Memory B cell (primary cell): ENCODE data around the gene SELL.
"Not testable (repeated sequence)": the region's sequence is repeated elsewhere in the genome, so short reads cannot be mapped to it uniquely, and the experiment has no call there.

Source experiments
- ATAC-seq: fragments of 150-1000 bp; cut with Tn5 transposase; 2 replicates; pipeline ENCODE4 v1.10.0; 2021; ENCODE audit warnings: low read depth, mild to moderate bottlenecking, moderate library complexity
- DNase-seq, 2 donors: peaks; one replicate each; pipeline ENCODE4 v3.0.0; 2022; ENCODE audit warnings: low spot score in 2 of 2
- H3K27ac Mint-ChIP-seq: one replicate; pipeline ENCODE4 v1.8.0; 2022; ENCODE audit warnings: mild to moderate bottlenecking, moderate library complexity, mixed read lengths
- H3K27me3 Mint-ChIP-seq: one replicate; pipeline ENCODE4 v1.8.0; 2022; ENCODE audit warnings: mixed read lengths
- H3K36me3 Mint-ChIP-seq: one replicate; pipeline ENCODE4 v1.8.0; 2022; ENCODE audit warnings: mild to moderate bottlenecking, mixed read lengths
- H3K4me1 Mint-ChIP-seq: one replicate; pipeline ENCODE4 v1.8.0; 2022; ENCODE audit warnings: mixed read lengths
- H3K4me3 Mint-ChIP-seq: one replicate; pipeline ENCODE4 v1.8.0; 2022; ENCODE audit warnings: mild to moderate bottlenecking, moderate library complexity, mixed read lengths
- H3K9me3 Mint-ChIP-seq: one replicate; pipeline ENCODE4 v1.8.0; 2022; ENCODE audit warnings: mixed read lengths

SELL gene

DNA sequence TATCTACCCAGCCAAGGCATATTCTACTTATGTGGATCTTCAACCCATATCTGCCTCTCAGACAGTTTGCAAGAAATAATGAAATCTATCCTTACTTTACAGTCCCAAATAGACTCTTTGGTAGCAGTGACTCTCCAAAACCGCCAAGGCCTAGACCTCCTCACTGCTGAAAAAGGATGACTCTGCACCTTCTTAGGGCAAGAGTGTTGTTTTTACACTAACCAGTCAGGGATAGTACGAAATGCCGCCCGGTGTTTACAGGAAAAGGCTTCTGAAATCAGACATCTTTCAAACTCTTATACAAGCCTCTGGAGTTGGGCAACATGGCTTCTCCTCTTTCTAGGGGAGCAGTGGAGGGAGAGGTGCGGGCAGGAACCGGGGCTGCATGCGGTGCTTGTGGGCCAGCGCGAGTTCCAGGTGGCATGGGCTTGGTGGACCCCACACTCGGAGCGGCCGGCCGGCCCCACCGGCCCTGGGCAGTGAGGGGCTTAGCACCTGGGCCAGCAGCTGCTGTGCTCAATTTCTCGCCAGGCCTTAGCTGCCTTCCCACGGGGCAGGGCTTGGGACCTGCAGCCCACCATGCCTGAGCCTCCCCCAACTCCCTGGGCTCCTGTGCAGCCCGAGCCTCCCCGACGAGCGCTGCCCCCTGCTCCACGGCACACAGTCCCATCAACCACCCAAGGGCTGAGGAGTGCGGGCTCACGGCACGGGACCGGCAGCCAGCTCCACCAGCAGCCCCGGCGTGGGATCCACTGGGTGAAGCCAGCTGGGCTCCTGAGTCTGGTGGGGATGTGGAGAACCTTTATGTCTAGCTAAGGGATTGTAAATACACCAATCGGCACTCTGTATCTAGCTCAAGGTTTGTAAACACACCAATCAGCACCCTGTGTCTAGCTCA, 43.5 kb downstream of the SELL start:
- H3K4me3 Mint-ChIP-seq, H3K36me3 Mint-ChIP-seq, DNase-seq, ATAC-seq, H3K9me3 Mint-ChIP-seq, H3K27me3 Mint-ChIP-seq: not testable (repeated sequence)
- Mint-ChIP-seq H3K4me1 (peaks cover 37% of the 10 kb centered on the region), H3K27ac (peak overlapping the region; percentile 54)

DNA sequence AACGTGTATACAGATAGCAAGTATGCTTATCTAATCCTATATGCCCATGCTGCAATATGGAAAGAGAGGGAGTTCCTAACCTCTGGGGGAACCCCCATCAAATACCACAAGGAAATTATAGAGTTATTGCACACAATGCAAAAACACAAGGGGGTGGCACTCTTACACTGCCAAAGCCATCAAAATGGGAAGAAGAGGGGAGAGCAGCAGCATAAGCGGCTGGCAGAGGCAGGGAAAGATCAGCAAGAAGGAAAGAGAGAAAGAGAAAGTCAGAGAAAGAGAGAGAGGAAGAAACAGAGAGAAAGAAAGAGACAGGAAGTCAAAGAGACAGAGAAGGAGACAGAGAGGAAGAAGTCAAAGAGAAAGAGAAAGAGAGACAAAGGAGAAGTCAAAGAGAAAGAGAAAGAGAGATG, 44.2 kb downstream of the SELL start:
- peak; percentile 84 for ATAC-seq
- Mint-ChIP-seq H3K27ac (peak overlapping the region; percentile 54), H3K4me1 (peaks cover 35% of the 10 kb centered on the region)

DNA sequence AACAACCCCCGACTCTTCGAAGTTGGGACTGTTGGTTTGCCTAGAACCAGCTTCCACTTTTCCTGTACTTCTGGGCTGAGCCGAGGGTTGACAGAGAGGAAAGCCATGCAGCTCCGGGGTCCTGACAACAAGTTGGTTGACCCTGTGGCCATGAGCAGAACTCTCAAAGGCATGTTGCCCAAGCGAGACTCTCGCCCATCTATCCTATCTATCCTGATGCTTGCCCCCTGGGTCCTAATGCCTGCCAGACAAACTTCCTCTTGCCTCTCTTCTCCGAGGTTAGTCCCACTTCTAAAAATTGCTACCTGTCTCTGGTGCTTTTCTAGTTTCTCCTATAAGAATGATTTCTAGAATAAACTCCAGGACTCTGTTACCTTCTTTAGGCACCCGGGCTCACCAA, 48.7 kb downstream of the SELL start:
- peaks cover 38% of the 10 kb centered on the region for H3K4me1 Mint-ChIP-seq
- not testable (repeated sequence) for H3K9me3 Mint-ChIP-seq, H3K27me3 Mint-ChIP-seq, H3K36me3 Mint-ChIP-seq, ATAC-seq, H3K4me3 Mint-ChIP-seq, DNase-seq, H3K27ac Mint-ChIP-seq

More for the DNA sequence above, 44.2 kb downstream of the SELL start:
- not testable (repeated sequence) for H3K9me3 Mint-ChIP-seq, DNase-seq, H3K27me3 Mint-ChIP-seq, H3K36me3 Mint-ChIP-seq
- peak overlapping the region; percentile 78 for H3K4me3 Mint-ChIP-seq

DNA sequence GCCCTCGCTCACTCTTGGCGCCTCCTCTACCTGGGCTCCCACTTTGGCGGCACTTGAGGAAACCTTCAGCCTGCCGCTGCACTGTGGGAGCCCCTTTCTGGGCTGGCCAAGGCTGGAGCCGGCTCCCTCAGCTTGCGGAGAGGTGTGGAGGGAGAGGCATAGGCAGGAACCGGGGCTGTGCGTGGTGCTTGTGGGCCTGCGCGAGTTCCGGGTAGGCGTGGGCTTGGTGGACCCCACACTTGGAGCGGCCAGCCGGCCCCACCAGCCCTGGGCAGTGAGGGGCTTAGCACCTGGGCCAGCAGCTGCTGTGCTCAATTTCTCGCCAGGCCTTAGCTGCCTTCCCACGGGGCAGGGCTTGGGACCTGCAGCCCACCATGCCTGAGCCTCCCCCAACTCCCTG, 50.4 kb downstream of the SELL start:
- not testable (repeated sequence) for H3K27me3 Mint-ChIP-seq, H3K27ac Mint-ChIP-seq, ATAC-seq, H3K9me3 Mint-ChIP-seq, H3K36me3 Mint-ChIP-seq, DNase-seq, H3K4me3 Mint-ChIP-seq
- peaks cover 33% of the 10 kb centered on the region for H3K4me1 Mint-ChIP-seq

DNA sequence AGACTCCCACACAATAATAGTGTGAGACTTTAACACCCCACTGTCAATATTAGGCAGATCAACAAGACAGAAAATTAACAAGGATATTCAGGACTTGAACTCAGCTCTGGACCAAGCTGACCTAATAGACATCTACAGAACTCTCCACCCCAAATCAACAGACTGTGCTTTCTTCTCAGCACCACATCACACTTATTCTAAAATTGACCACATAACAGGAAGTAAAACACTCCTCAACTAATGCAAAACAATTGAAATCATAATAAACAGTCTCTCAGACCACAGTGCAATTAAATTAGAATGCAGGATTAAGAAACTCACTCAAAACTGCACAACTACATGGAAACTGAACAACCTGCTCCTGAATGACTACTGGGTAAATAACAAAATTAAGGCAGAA, 52.6 kb downstream of the SELL start:
- not testable (repeated sequence) for DNase-seq
- peaks cover 44% of the 10 kb centered on the region for H3K4me1 Mint-ChIP-seq

DNA sequence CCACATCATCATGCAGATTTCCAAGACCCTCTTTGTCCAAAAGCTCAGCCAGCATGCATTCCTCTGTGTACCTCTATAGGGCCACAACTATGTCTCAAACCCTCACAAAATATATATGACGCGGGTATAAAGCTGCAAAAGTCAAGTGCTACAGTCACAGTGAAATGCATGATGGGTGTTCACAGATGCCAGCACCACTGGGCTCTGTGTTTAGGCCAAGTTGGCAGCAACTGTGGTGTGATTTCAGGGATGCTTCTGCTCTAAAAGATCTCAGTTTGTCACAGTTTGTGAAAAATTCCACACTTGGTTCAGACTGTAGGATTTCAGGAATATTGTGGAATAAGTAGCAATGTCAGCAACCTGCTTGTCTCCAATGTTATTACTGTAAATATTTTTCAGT, 57.5 kb downstream of the SELL start:
- no peak for DNase-seq
- no peak overlapping the region for H3K4me3 Mint-ChIP-seq
- no peak for ATAC-seq
- no peak overlapping the region for H3K27ac Mint-ChIP-seq
- peaks cover 34% of the 10 kb centered on the region for H3K4me1 Mint-ChIP-seq
- H3K36me3 Mint-ChIP-seq, result peaks cover 9% of the 10 kb centered on the region
- H3K27me3 Mint-ChIP-seq, result no peaks in the 10 kb centered on the region
- H3K9me3 Mint-ChIP-seq, result peaks cover 2% of the 10 kb centered on the region

More for the DNA sequence above, 52.6 kb downstream of the SELL start:
- ATAC-seq, H3K9me3 Mint-ChIP-seq, H3K36me3 Mint-ChIP-seq, H3K27me3 Mint-ChIP-seq: not testable (repeated sequence)
- peak overlapping the region; percentile 19 for H3K27ac Mint-ChIP-seq
- peak overlapping the region; percentile 47 for H3K4me3 Mint-ChIP-seq

DNA sequence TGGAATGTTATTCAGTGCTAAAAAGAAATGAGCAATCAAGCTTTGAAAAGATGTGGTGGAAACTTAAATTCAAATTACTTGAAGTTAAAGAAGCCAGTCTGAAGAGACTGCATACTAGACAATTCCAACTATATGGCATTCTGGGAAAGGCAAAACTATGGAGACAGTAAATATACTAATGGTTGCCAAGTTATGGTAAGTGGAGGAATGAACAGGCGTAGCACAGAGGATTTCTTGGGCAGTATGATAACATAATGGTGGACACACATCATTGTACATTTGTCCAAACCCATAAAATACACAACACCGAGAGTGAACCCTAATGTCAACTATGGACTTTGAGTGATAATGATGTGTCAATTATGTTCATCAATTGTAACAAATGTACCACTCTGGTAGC, 60.4 kb downstream of the SELL start:
- Mint-ChIP-seq H3K9me3 (peaks cover 3% of the 10 kb centered on the region), H3K27me3 (no peaks in the 10 kb centered on the region), H3K36me3 (peaks cover 4% of the 10 kb centered on the region), H3K4me3 (no peak overlapping the region), H3K4me1 (peaks cover 24% of the 10 kb centered on the region), H3K27ac (no peak overlapping the region)
- ATAC-seq (no peak), DNase-seq (no peak)

DNA sequence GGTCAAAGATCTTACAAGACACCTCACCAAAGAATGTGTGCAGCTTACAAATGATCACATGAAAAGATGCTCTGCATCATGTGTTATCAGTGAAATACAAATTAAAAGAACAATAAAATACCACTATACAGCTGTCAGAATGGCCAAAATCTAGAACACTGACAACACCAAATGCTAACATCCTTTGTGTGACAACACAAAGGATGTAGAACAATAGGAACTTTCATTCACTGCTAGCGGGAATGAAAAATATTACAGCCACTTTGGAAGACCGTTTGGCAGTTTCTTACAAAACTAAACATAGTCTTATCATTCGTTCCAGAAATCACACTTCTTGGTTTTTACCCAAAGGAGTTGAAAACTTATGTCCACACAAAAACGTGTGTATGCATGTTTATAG, 60.9 kb downstream of the SELL start:
- Mint-ChIP-seq H3K36me3 (peaks cover 2% of the 10 kb centered on the region), H3K9me3 (peaks cover 3% of the 10 kb centered on the region), H3K4me3 (no peak overlapping the region), H3K27ac (no peak overlapping the region), H3K27me3 (no peaks in the 10 kb centered on the region), H3K4me1 (peaks cover 19% of the 10 kb centered on the region)
- DNase-seq (no peak), ATAC-seq (no peak)

DNA sequence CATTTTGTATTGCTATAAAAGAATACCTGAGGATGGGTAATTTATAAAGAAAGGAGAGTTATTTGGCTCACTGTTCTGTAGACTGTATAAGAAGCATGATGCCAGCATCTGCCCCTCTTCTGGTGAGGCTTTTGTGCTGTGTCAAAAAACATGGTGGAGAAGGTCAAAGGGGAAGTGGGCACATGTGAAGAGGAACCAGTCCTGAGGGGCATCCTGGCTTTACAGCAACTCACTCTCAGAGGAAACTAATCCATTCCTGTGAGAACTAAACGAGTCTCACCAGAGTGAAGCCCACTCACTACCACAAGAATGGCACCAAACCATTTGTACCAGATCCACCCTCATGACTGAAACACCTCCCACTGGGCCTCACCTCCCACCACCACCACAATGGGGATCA, 62.7 kb downstream of the SELL start:
- Mint-ChIP-seq H3K4me1 (peaks cover 17% of the 10 kb centered on the region), H3K27ac (peak overlapping the region; percentile 5), H3K36me3 (no peaks in the 10 kb centered on the region), H3K4me3 (no peak overlapping the region), H3K27me3 (no peaks in the 10 kb centered on the region), H3K9me3 (peaks cover 3% of the 10 kb centered on the region)
- DNase-seq (no peak), ATAC-seq (peak; percentile 39)

DNA sequence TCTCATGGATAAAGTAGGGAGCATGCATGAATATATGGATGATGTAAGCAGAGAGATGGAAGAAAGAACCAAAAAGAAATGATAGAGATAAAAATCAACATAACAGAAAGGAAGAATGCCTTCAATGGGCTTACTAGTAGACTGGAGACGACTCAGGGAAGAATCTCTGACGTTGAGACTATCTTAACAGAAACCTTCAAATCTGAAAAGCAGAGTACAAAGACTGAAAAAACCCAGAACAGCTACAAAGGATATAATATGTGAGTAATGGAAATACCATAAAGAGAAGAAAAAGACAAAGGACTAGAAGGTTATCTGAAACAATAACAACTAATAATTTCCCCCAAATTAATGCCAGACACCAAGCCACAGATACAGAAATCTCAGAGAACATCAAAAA, 63.2 kb downstream of the SELL start:
- H3K4me3 Mint-ChIP-seq, result no peak overlapping the region
- H3K27me3 Mint-ChIP-seq, result no peaks in the 10 kb centered on the region
- no peaks in the 10 kb centered on the region for H3K36me3 Mint-ChIP-seq
- peaks cover 3% of the 10 kb centered on the region for H3K9me3 Mint-ChIP-seq
- ATAC-seq, result no peak
- peak overlapping the region; percentile 5 for H3K27ac Mint-ChIP-seq
- no peak for DNase-seq
- H3K4me1 Mint-ChIP-seq, result peaks cover 17% of the 10 kb centered on the region

DNA sequence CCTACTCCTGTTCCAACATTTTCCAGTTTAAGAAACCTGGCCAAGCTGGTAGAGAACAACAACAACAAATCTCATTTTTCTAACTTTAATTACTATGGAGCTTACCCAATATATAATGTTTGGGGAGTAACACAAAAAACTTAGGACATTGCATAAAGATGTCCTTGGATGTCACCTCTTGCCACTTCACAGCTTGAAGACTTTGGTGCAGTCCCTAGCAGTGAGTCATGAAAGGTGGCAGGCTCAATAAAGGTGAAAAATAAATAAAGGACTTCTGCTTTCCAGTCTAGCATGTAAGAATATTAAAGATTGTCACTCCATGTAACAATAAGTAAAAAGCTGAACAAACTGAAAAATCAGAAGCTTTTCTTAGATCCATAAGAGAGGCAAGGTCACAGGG, 63.9 kb downstream of the SELL start:
- ATAC-seq (no peak), DNase-seq (no peak)
- no peak overlapping the region for H3K27ac Mint-ChIP-seq
- peaks cover 17% of the 10 kb centered on the region for H3K4me1 Mint-ChIP-seq
- H3K27me3 Mint-ChIP-seq, result no peaks in the 10 kb centered on the region
- H3K4me3 Mint-ChIP-seq, result no peak overlapping the region
- H3K9me3 Mint-ChIP-seq, result peaks cover 3% of the 10 kb centered on the region
- H3K36me3 Mint-ChIP-seq, result no peaks in the 10 kb centered on the region

DNA sequence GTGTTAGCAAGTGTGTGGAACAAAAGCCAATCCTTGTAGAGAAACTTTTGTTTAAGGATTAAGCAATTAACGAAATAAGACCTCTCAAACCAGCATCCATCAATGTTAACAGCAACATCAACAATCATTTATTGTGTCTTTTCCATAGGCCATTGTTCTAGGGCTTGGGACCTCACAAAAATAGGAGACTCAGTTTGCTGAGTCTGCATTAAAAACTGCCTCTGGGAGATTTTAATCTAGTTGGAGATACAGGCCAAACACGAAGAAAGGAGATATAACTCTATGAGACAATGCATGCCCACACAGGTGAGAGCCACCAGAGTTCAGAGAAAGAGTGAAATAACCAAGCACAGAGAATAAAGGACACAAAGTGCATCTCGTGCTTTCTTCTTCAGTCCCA, 67.1 kb downstream of the SELL start:
- ATAC-seq (no peak), DNase-seq (no peak)
- Mint-ChIP-seq H3K9me3 (peaks cover 4% of the 10 kb centered on the region), H3K4me1 (peaks cover 18% of the 10 kb centered on the region), H3K36me3 (no peaks in the 10 kb centered on the region), H3K4me3 (no peak overlapping the region), H3K27me3 (no peaks in the 10 kb centered on the region), H3K27ac (no peak overlapping the region)
